Naive thymus-derived CD4-positive, alpha-beta T cell (primary cell): ENCODE measurements around the gene CRYBG3. TPM values are rescaled to one million over a fixed set of nuclear protein-coding genes. Genes with fewer than 3 reads are reported as not detected.

ENCODE experiments used
- ATAC-seq: fragments of 150-1000 bp; cut with Tn5 transposase; 2 replicates; pipeline ENCODE4 v1.10.0; 2021; ENCODE audit warnings: mild to moderate bottlenecking, moderate library complexity
- CTCF ChIA-PET: fragments of 350-600 bp; sonication (Branson Sonifier 250); formaldehyde crosslinking; loops from one replicate; lab custom pipeline; 2021; ENCODE audit warnings: antibody characterized with exemption; lab: Charles Lee
- POLR2A ChIA-PET: fragments of 350-600 bp; sonication (Branson Sonifier 250); formaldehyde crosslinking; loops from one replicate; lab custom pipeline; 2021; ENCODE audit warnings: antibody characterized with exemption, inconsistent platforms; lab: Charles Lee
- DNase-seq, 9 donors: peaks; one replicate each; pipeline versions ENCODE4 v3.0.0 to v3.0.0-alpha.2; 2020 to 2022; ENCODE audit warnings: mixed read lengths in 1 of 9
- H3K27ac ChIP-seq: one replicate; pipeline ENCODE4 v1.7.0; 2013; ENCODE audit warnings: mild to moderate bottlenecking, low read depth, low read length, moderate library complexity
- H3K27me3 ChIP-seq, 2 donors: one replicate each; pipeline ENCODE4 v1.7.0; 2013; ENCODE audit warnings: low read length in 2 of 2, mild to moderate bottlenecking in 2 of 2, moderate library complexity in 2 of 2; ENCODE audit not compliant: control insufficient read depth in 2 of 2, insufficient read depth in 2 of 2
- H3K36me3 ChIP-seq, 3 experiments: 1 replicate in 2 of 3; 2 replicates in 1 of 3; pipeline ENCODE4 v1.7.0; 2013; ENCODE audit warnings: low read length in 3 of 3, mild to moderate bottlenecking in 3 of 3, moderate library complexity in 1 of 3; ENCODE audit not compliant: insufficient read depth in 3 of 3, control insufficient read depth in 2 of 3
- H3K4me1 ChIP-seq, 2 donors: one replicate each; pipeline ENCODE4 v1.7.0; 2013; ENCODE audit warnings: low read length in 2 of 2, mild to moderate bottlenecking in 2 of 2, moderate library complexity in 1 of 2; ENCODE audit not compliant: control insufficient read depth in 2 of 2, insufficient read depth in 2 of 2
- H3K4me3 ChIP-seq: 2 replicates; pipeline ENCODE4 v1.7.0; 2013; ENCODE audit warnings: mild to moderate bottlenecking, low read length
- H3K9me3 ChIP-seq, 3 experiments: 1 replicate in 2 of 3; 2 replicates in 1 of 3; pipeline ENCODE4 v1.7.0; 2013; ENCODE audit warnings: low read length in 3 of 3; ENCODE audit not compliant: control insufficient read depth in 2 of 3
- H3K27ac Mint-ChIP-seq, 9 donors: one replicate each; pipeline ENCODE4 v1.8.0; 2020 to 2022; ENCODE audit warnings: mixed read lengths in 9 of 9, mild to moderate bottlenecking in 8 of 9, moderate library complexity in 5 of 9, inconsistent platforms in 2 of 9
- H3K27me3 Mint-ChIP-seq, 5 donors: one replicate each; pipeline ENCODE4 v1.8.0; 2021 to 2022; ENCODE audit warnings: mixed read lengths in 5 of 5, mild to moderate bottlenecking in 1 of 5
- H3K36me3 Mint-ChIP-seq, 5 donors: one replicate each; pipeline ENCODE4 v1.8.0; 2020 to 2022; ENCODE audit warnings: mixed read lengths in 5 of 5, mild to moderate bottlenecking in 3 of 5, inconsistent platforms in 1 of 5
- H3K4me1 Mint-ChIP-seq, 7 donors: one replicate each; pipeline ENCODE4 v1.8.0; 2020 to 2022; ENCODE audit warnings: mixed read lengths in 7 of 7, mild to moderate bottlenecking in 3 of 7, inconsistent platforms in 1 of 7
- H3K4me3 Mint-ChIP-seq, 10 donors: one replicate each; pipeline ENCODE4 v1.8.0; 2020 to 2022; ENCODE audit warnings: mild to moderate bottlenecking in 10 of 10, mixed read lengths in 10 of 10, moderate library complexity in 6 of 10, inconsistent platforms in 2 of 10
- H3K9me3 Mint-ChIP-seq, 11 donors: one replicate each; pipeline ENCODE4 v1.8.0; 2020 to 2022; ENCODE audit warnings: mixed read lengths in 11 of 11, mild to moderate bottlenecking in 4 of 11, inconsistent platforms in 1 of 11, moderate library complexity in 1 of 11
- intact Hi-C, 2 donors: fragments of 100-400 bp; cut with micrococcal nuclease; formaldehyde crosslinking; loops; one replicate each; pipeline ENCODE4 v1.15.1; 2023
- polyA plus RNA-seq, 2 donors: library from polyadenylated mRNA; unstranded; fragments of 300-500 nt; fragmentation: Illumina TruSeq; gene quantifications; one replicate each; pipeline ENCODE4 v1.2.3, GENCODE V29; 2021
- total RNA-seq, 6 experiments: library from RNA in 5 of 6; stranded (reverse) in 5 of 6; gene quantifications; 1 replicate in 5 of 6; 2 replicates in 1 of 6; pipeline ENCODE4 v1.2.3 and lab custom pipeline; 2021 to 2026

CRYBG3 gene
- total and polyA plus RNA-seq, 7 experiments from 2014 or later: 0.86 to 11.2 (median 4.8) TPM

- ChIA-PET CTCF (interaction anchor here (0.8 to 1.4 kb wide), 3 partner anchors 16 to 146 kb away, joined by 3 to 4 read pairs (median 3); no protein-coding TSS in a partner anchor), POLR2A (no interaction called here)
- Mint-ChIP-seq H3K4me3 (no peak overlapping the region), H3K9me3 (no peaks in the 10 kb centered on the region), H3K27me3 (no peaks in the 10 kb centered on the region), H3K27ac (peak overlapping the region in 1 of 9 donors; percentile 4), H3K4me1 (peaks cover 0 to 13% (median 0%) of the 10 kb centered on the region in 7 donors), H3K36me3 (peaks cover 0 to 51% (median 7%) of the 10 kb centered on the region in 5 donors)
- H3K4me1 ChIP-seq: no peaks in the 10 kb centered on the region
- intact Hi-C loops: no loop called here
- H3K9me3 ChIP-seq: no peaks in the 10 kb centered on the region
- no peak overlapping the region for H3K4me3 ChIP-seq
- no peak overlapping the region for H3K27ac ChIP-seq
- no peak for ATAC-seq
- DNase-seq: no peak
- peaks cover 0 to 6% (median 0%) of the 10 kb centered on the region in 3 experiments for H3K36me3 ChIP-seq
- H3K27me3 ChIP-seq: no peaks in the 10 kb centered on the region
Observed at GRCh38 chr3:97939401-97939800, 117.6 kb downstream of the CRYBG3 start.

- DNase-seq: peak in 6 of 9 donors; percentile 5 to 41 (median 14)
- H3K4me1 Mint-ChIP-seq: peaks cover 0 to 11% (median 0%) of the 10 kb centered on the region in 7 donors
- no peaks in the 10 kb centered on the region for H3K27me3 Mint-ChIP-seq
- Histone ChIP-seq H3K9me3 (no peaks in the 10 kb centered on the region), H3K27me3 (no peaks in the 10 kb centered on the region), H3K27ac (no peak overlapping the region), H3K4me1 (no peaks in the 10 kb centered on the region), H3K36me3 (peaks cover 0 to 10% (median 0%) of the 10 kb centered on the region in 3 experiments), H3K4me3 (no peak overlapping the region)
- CTCF ChIA-PET: interaction anchor here (0.8 to 1.2 kb wide), 8 partner anchors 11 to 148 kb away, joined by 3 to 5 read pairs (median 3); no protein-coding TSS in a partner anchor
- peaks cover 0 to 51% (median 7%) of the 10 kb centered on the region in 5 donors for H3K36me3 Mint-ChIP-seq
- no peak overlapping the region for H3K4me3 Mint-ChIP-seq
- peak overlapping the region in 2 of 9 donors; percentile 24 to 72 for H3K27ac Mint-ChIP-seq
- POLR2A ChIA-PET: no interaction called here
- no peaks in the 10 kb centered on the region for H3K9me3 Mint-ChIP-seq
- peak; percentile 48 for ATAC-seq
- intact Hi-C loops: loop anchor here (1.0 to 10.0 kb wide), 5 partner anchors 33 to 147 kb away; partner anchors contain the start of genes CRYBG3 (in 1 of the 2) and RIOX2 (in 1 of the 2)
Observed at GRCh38 chr3:97940034-97940433, 118.2 kb downstream of the CRYBG3 start.

GRCh38 chr3:97942801-97943546, 121.2 kb downstream of the CRYBG3 start:
- Histone ChIP-seq H3K9me3 (no peaks in the 10 kb centered on the region), H3K36me3 (peaks cover 0 to 35% (median 3%) of the 10 kb centered on the region in 3 experiments), H3K4me3 (no peak overlapping the region), H3K27me3 (no peaks in the 10 kb centered on the region), H3K4me1 (no peaks in the 10 kb centered on the region), H3K27ac (no peak overlapping the region)
- intact Hi-C loops: loop anchor here (5.0 to 10.0 kb wide), 2 partner anchors 56 to 118 kb away; partner anchors contain the start of gene CRYBG3 (in 1 of the 2)
- H3K36me3 Mint-ChIP-seq: peaks cover 7 to 42% (median 25%) of the 10 kb centered on the region in 5 donors
- H3K4me1 Mint-ChIP-seq: peaks cover 0 to 16% (median 0%) of the 10 kb centered on the region in 7 donors
- H3K9me3 Mint-ChIP-seq: no peaks in the 10 kb centered on the region
- ChIA-PET POLR2A (interaction anchor here (0.8 kb wide), 1 partner anchor 10 kb away, joined by 3 read pairs; no protein-coding TSS in a partner anchor), CTCF (interaction anchor here (0.6 to 1.8 kb wide), 6 partner anchors 9 to 786 kb away, joined by 3 to 8 read pairs (median 3); no protein-coding TSS in a partner anchor)
- no peak overlapping the region for H3K4me3 Mint-ChIP-seq
- H3K27ac Mint-ChIP-seq: peak overlapping the region in 5 of 9 donors; percentile 9 to 48 (median 16)
- ATAC-seq (no peak), DNase-seq (no peak)
- H3K27me3 Mint-ChIP-seq: no peaks in the 10 kb centered on the region

- Mint-ChIP-seq H3K4me3 (no peak overlapping the region), H3K27ac (peak overlapping the region in 1 of 9 donors; percentile 1), H3K36me3 (peaks cover 36 to 77% (median 40%) of the 10 kb centered on the region in 5 donors), H3K9me3 (no peaks in the 10 kb centered on the region), H3K4me1 (peaks cover 0 to 22% (median 0%) of the 10 kb centered on the region in 7 donors), H3K27me3 (no peaks in the 10 kb centered on the region)
- DNase-seq (no peak), ATAC-seq (no peak)
- no peak overlapping the region for H3K4me3 ChIP-seq
- peaks cover 0 to 89% (median 11%) of the 10 kb centered on the region in 3 experiments for H3K36me3 ChIP-seq
- no peaks in the 10 kb centered on the region for H3K9me3 ChIP-seq
- CTCF ChIA-PET: interaction anchor here (0.7 kb wide), 1 partner anchor 107 kb away, joined by 3 read pairs; no protein-coding TSS in a partner anchor
- POLR2A ChIA-PET: no interaction called here
- H3K27me3 ChIP-seq: no peaks in the 10 kb centered on the region
- no peaks in the 10 kb centered on the region for H3K4me1 ChIP-seq
- intact Hi-C loops: loop anchor here in 1 of 2 donors (10.0 kb wide), 1 partner anchor 124 kb away; the partner anchor contains the start of gene CRYBG3
- no peak overlapping the region for H3K27ac ChIP-seq
Observed at GRCh38 chr3:97948351-97949109, 126.7 kb downstream of the CRYBG3 start.

DNA sequence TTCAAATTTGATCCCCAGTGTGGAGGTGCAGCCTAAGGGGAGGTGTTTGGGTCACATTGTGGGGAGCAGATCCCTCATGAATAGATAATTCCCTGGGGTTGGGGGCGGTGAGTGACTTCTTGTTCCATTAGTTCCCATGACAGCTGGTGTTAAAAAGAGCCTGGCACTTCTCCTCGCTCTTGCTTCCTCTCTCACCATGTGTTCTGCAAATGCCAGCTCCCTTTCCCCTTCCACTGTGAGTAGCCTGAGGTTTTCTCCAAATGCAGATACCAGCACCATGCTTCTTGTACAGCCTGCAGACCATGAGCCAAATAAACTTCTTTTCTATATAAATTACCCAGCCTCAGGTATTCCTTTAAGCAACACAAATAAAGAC, 127.3 kb downstream of the CRYBG3 start:
- POLR2A ChIA-PET: interaction anchor here (0.9 kb wide), 1 partner anchor 33 kb away, joined by 3 read pairs; no protein-coding TSS in a partner anchor
- CTCF ChIA-PET: no interaction called here
- H3K9me3 Mint-ChIP-seq: no peaks in the 10 kb centered on the region
- ATAC-seq (no peak), DNase-seq (no peak)
- peaks cover 35 to 81% (median 39%) of the 10 kb centered on the region in 5 donors for H3K36me3 Mint-ChIP-seq
- Histone ChIP-seq H3K4me1 (no peaks in the 10 kb centered on the region), H3K27me3 (no peaks in the 10 kb centered on the region), H3K27ac (no peak overlapping the region), H3K36me3 (peaks cover 0 to 88% (median 11%) of the 10 kb centered on the region in 3 experiments), H3K9me3 (no peaks in the 10 kb centered on the region), H3K4me3 (no peak overlapping the region)
- H3K4me3 Mint-ChIP-seq: no peak overlapping the region
- no peaks in the 10 kb centered on the region for H3K27me3 Mint-ChIP-seq
- H3K4me1 Mint-ChIP-seq: peaks cover 0 to 23% (median 0%) of the 10 kb centered on the region in 7 donors
- H3K27ac Mint-ChIP-seq: peak overlapping the region in 2 of 9 donors; percentile 18 to 78
- intact Hi-C loops: loop anchor here in 1 of 2 donors (10.0 kb wide), 1 partner anchor 124 kb away; the partner anchor contains the start of gene CRYBG3

- POLR2A ChIA-PET: interaction anchor here (0.9 kb wide), 1 partner anchor 34 kb away, joined by 3 read pairs; no protein-coding TSS in a partner anchor
- Histone ChIP-seq H3K27me3 (no peaks in the 10 kb centered on the region), H3K27ac (no peak overlapping the region), H3K4me3 (no peak overlapping the region), H3K36me3 (peaks cover 0 to 92% (median 14%) of the 10 kb centered on the region in 3 experiments), H3K9me3 (no peaks in the 10 kb centered on the region), H3K4me1 (no peaks in the 10 kb centered on the region)
- Mint-ChIP-seq H3K27ac (peak overlapping the region in 2 of 9 donors; percentile 17 to 62), H3K9me3 (no peaks in the 10 kb centered on the region), H3K36me3 (peaks cover 35 to 85% (median 44%) of the 10 kb centered on the region in 5 donors), H3K4me1 (peaks cover 0 to 28% (median 0%) of the 10 kb centered on the region in 7 donors), H3K4me3 (no peak overlapping the region), H3K27me3 (no peaks in the 10 kb centered on the region)
- intact Hi-C loops: loop anchor here in 1 of 2 donors (10.0 kb wide), 1 partner anchor 125 kb away; the partner anchor contains the start of gene CRYBG3
- no peak for DNase-seq
- ATAC-seq: no peak
- CTCF ChIA-PET: no interaction called here
Observed at GRCh38 chr3:97949743-97950142, 127.9 kb downstream of the CRYBG3 start.
